Neutrophil (primary cell): ENCODE measurements around the gene JAKMIP1.

Source experiments
- H3K27ac ChIP-seq: fragments of 200-600 bp; sonication (generic); 2 replicates; pipeline ENCODE4 v1.5.1; 2016; ENCODE audit warnings: mild to moderate bottlenecking, moderate library complexity
- H3K27me3 ChIP-seq: fragments of 200-600 bp; sonication (generic); 2 replicates; pipeline ENCODE4 v1.6.0; 2016; ENCODE audit warnings: mild to moderate bottlenecking
- H3K36me3 ChIP-seq: fragments of 200-600 bp; sonication (generic); 2 replicates; pipeline ENCODE4 v1.5.1; 2017
- H3K4me1 ChIP-seq, 2 experiments: fragments of 200-600 bp in 1 of 2; sonication (generic) in 1 of 2; 1 replicate in 1 of 2; 2 replicates in 1 of 2; pipeline versions ENCODE4 v1.5.1 to v1.6.1; 2013 to 2016; ENCODE audit warnings: low read depth in 1 of 2, low read length in 1 of 2, mild to moderate bottlenecking in 1 of 2, moderate library complexity in 1 of 2; ENCODE audit not compliant: control insufficient read depth in 1 of 2, insufficient read depth in 1 of 2
- H3K4me3 ChIP-seq, 2 experiments: fragments of 200-600 bp in 1 of 2; sonication (generic) in 1 of 2; 1 replicate in 1 of 2; 2 replicates in 1 of 2; pipeline ENCODE4 v1.5.1; 2013 to 2016; ENCODE audit warnings: low read depth in 1 of 2, low read length in 1 of 2, mild to moderate bottlenecking in 1 of 2, moderate library complexity in 1 of 2
- H3K9me3 ChIP-seq: fragments of 200-600 bp; sonication (generic); 2 replicates; pipeline ENCODE4 v1.5.1; 2016
- TF ChIP-seq, protein P1 (sequence below): fragments of 200-600 bp; sonication (generic); IDR thresholded peaks from 2 replicates; pipeline ENCODE4 v1.5.1; 2016; ENCODE audit warnings: antibody characterized with exemption

JAKMIP1 gene

DNA sequence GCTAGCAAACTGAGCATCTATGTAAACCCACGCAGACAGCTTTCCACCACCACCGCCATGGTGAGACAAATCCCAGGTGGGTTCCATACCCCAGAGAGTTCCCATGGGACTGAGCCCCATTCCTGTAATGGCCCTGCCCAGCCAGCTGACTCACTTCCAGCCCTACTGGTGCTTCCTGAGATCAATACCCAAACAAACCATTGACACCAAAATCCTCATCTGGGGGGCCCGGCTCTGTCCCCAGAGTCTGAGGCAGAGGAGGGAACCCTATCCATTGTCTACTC, 30.1 kb upstream of the JAKMIP1 start:
- Histone ChIP-seq H3K27ac (no peak overlapping the region), H3K27me3 (peaks cover 3% of the 10 kb centered on the region), H3K4me3 (no peak overlapping the region), H3K9me3 (no peaks in the 10 kb centered on the region), H3K36me3 (no peaks in the 10 kb centered on the region), H3K4me1 (no peaks in the 10 kb centered on the region)
- TF ChIP-seq, protein P1, sequence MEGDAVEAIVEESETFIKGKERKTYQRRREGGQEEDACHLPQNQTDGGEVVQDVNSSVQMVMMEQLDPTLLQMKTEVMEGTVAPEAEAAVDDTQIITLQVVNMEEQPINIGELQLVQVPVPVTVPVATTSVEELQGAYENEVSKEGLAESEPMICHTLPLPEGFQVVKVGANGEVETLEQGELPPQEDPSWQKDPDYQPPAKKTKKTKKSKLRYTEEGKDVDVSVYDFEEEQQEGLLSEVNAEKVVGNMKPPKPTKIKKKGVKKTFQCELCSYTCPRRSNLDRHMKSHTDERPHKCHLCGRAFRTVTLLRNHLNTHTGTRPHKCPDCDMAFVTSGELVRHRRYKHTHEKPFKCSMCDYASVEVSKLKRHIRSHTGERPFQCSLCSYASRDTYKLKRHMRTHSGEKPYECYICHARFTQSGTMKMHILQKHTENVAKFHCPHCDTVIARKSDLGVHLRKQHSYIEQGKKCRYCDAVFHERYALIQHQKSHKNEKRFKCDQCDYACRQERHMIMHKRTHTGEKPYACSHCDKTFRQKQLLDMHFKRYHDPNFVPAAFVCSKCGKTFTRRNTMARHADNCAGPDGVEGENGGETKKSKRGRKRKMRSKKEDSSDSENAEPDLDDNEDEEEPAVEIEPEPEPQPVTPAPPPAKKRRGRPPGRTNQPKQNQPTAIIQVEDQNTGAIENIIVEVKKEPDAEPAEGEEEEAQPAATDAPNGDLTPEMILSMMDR, result no peak

DNA sequence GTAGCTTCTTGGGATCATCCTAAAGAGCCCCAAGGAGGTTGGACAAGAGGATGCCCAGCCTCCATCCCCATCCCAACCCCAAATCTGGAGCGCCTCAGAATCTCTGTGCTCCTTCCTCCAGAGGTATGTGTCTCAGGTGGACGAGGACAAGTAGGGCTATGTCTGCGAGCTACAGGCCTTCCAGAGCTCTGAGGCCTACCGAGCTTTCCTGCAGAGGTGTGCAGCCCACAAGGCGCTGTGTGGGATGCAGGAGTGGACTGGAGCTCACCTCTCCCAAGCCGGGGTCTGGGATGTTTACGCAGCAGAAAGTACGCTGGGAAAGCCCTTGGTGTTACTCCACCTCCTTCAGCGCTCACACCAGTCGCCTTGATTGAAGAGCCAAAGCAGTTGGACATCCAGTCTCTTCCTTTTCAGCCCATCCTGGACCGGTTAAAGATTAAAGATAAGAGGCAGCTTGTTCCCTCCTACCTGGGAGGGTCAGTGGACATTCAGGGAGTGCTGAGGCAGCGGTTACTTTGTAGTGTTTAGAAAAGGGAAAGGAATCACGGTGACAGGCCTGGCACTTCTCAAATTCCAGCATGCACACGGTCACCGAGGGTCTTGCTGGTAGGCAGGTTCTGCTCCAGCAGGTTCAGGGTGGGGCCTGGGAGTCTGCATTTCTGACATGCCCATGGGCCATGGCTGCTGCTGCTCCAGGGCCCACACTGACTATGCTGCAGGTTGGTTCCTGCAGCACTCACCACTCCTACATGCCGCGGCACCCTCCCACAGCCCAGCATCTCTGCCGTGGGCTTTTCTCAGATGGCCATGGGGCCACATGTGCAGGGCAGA, 29.5 kb upstream of the JAKMIP1 start:
- Histone ChIP-seq H3K4me1 (no peaks in the 10 kb centered on the region), H3K27me3 (peaks cover 5% of the 10 kb centered on the region), H3K9me3 (no peaks in the 10 kb centered on the region), H3K36me3 (no peaks in the 10 kb centered on the region), H3K4me3 (no peak overlapping the region), H3K27ac (no peak overlapping the region)
- TF ChIP-seq, protein P1, result no peak

DNA sequence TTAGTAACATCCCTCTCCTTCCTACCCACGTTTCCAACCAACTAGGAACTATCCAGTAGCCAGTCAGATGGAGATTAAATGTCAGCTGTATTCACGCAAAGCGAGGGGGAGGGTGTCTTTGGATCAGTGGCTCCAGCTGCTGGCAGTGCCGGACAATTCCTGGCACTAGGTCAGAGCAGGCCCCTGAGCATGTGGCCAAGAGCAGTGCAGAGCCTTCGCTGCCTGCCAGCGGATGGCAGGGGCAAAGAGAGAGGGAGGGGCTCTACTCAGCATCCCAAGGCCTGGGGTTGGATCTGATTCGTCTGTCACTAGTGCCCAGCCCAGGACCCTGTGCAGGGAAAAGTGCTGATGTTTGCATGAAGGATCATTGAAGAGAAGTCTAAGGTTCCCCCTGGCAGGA, 28.7 kb upstream of the JAKMIP1 start:
- Histone ChIP-seq H3K27ac (no peak overlapping the region), H3K27me3 (peaks cover 12% of the 10 kb centered on the region), H3K4me1 (no peaks in the 10 kb centered on the region), H3K9me3 (no peaks in the 10 kb centered on the region), H3K4me3 (no peak overlapping the region), H3K36me3 (no peaks in the 10 kb centered on the region)
- TF ChIP-seq, protein P1, result no peak

DNA sequence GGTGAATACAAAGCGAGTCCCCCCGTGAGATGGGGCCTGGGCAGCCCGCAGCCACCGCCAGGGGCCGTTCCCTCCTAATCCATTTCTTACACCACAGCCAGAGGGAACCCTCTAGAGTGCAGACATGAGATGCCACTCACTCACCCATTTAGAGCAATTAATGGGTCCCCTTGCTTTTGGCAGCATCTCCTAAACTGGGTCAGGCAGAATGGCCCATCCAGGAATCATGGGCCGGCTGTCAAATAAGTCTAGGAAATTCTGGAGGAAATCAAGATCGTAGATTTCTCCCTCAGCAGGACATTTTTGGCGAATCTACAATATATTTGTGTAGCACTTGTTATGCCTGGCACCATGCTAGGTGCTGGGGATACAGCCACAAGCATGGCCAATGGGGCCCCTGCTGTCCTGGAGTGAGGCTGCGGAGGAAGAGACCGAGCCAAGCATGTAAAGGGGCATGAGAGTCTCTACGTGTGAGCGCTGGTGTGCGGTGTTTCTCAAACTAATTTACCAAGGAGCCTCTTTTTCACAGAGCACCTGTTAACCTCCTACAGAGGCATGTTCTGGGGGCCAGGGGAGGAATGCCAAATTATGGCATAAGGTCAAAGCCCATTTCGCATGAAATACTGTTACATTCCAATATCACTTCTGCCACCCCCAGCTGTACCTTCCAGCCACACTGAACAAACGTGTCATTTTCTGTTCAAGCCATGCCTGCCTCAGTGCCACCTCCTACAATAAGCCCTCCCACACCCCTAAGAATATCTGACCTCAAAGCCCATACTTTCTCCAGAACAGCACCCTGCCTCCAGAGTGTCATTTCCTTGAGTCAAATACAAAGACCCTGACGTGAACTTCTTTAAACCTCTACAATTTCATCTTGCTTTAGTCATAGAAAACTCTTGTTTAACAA, 28.1 kb upstream of the JAKMIP1 start:
- Histone ChIP-seq H3K4me1 (no peaks in the 10 kb centered on the region), H3K9me3 (no peaks in the 10 kb centered on the region), H3K4me3 (no peak overlapping the region), H3K27ac (no peak overlapping the region), H3K36me3 (no peaks in the 10 kb centered on the region), H3K27me3 (peaks cover 19% of the 10 kb centered on the region)
- TF ChIP-seq, protein P1, result no peak

DNA sequence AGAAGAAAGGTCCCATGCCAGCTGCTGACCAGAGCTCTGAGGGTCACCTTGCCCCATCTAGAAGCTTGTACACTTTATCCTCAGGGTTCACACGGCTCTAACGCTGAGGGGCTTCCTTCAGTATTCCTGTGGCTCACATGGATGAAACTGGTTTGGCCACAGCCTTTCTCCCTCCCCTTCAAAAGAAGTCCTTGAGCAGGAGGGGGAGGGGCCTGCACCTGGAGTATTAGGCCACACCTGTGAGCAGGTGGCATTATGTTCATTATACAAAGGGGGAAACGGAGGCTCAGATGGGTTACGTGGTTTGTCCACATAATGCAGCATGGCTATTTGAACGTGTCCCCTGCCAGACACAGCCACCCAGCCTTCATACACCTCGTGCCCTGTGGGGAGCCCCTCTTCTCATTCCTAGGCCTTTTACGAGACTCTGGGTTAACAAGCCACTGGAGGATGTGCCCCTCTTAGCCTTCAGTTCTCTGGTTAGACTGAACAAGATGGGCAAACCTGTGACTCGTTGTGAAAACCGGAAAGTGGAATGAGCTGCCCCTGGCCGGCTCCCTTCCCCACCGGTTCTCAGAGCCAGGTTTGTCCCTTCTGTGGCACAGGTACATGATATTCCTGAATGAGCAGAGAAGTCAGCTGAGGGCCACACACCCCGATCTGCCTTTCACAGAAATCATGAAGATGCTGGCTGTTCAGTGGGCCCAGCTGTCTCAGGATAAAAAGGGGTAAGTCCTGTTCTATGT, 27.2 kb upstream of the JAKMIP1 start:
- Histone ChIP-seq H3K27me3 (peaks cover 27% of the 10 kb centered on the region), H3K4me3 (no peak overlapping the region), H3K4me1 (no peaks in the 10 kb centered on the region), H3K9me3 (no peaks in the 10 kb centered on the region), H3K36me3 (no peaks in the 10 kb centered on the region), H3K27ac (no peak overlapping the region)
- TF ChIP-seq, protein P1, result no peak
